SK-N-SH (cell line): ENCODE measurements around the gene KISS1R. TPM values are rescaled to one million over a fixed set of nuclear protein-coding genes. Genes with fewer than 3 reads are reported as not detected.

Source experiments
- CTCF ChIA-PET: fragments of 300-600, 350-600 bp; formaldehyde crosslinking; extraction: SDS; loops from one replicate; lab custom pipeline; 2021; lab: Yijun Ruan, JAX
- POLR2A ChIA-PET: fragments of 350-600 bp; sonication (Branson Sonifier 250); formaldehyde crosslinking; extraction: SDS; loops from one replicate; lab custom pipeline; 2020; ENCODE audit warnings: antibody characterized with exemption, inconsistent platforms; lab: Yijun Ruan, JAX
- DNase-seq: peaks from one replicate; pipeline ENCODE4 v3.0.0; 2012
- H2AFZ ChIP-seq: fragments of 200-600 bp; sonication (generic); 2 replicates; pipeline ENCODE4 v1.8.1; 2016; ENCODE audit warnings: antibody characterized with exemption, mild to moderate bottlenecking, low read depth
- H3F3A ChIP-seq: fragments of 200-600 bp; sonication (generic); replicated peaks from 2 replicates; pipeline ENCODE3; 2016; ENCODE audit warnings: antibody characterized with exemption, mild to moderate bottlenecking; ENCODE audit not compliant: insufficient read depth
- H3K27ac ChIP-seq, 2 experiments: fragments of 200-500 bp in 1 of 2; fragments of 200-600 bp in 1 of 2; sonication (Bioruptor generic) in 1 of 2; sonication (generic), shearing (Covaris generic) in 1 of 2; 2 replicates each; pipeline versions ENCODE4 v1.5.1 to v1.6.1; 2014 to 2016; ENCODE audit warnings: low read depth in 2 of 2, inconsistent platforms in 1 of 2, low read length in 1 of 2, mild to moderate bottlenecking in 1 of 2, mixed read lengths in 1 of 2
- H3K27me3 ChIP-seq: fragments of 200-600 bp; sonication (generic), shearing (Covaris generic); 2 replicates; pipeline ENCODE4 v1.6.1; 2016; ENCODE audit warnings: mixed run types; ENCODE audit not compliant: insufficient read depth
- H3K36me3 ChIP-seq, 2 experiments: fragments of 200-500 bp in 1 of 2; fragments of 200-600 bp in 1 of 2; sonication (Bioruptor generic) in 1 of 2; sonication (generic) in 1 of 2; replicated peaks in 1 of 2; 2 replicates each; pipeline versions ENCODE3 to v1.5.1; 2014 to 2016; ENCODE audit warnings: low read length in 1 of 2, mild to moderate bottlenecking in 1 of 2; ENCODE audit not compliant: insufficient read depth in 2 of 2, control insufficient read depth in 1 of 2
- H3K4me1 ChIP-seq, 2 experiments: fragments of 200-500 bp in 1 of 2; fragments of 200-600 bp in 1 of 2; sonication (Bioruptor generic) in 1 of 2; sonication (generic), shearing (Covaris generic) in 1 of 2; 2 replicates each; pipeline versions ENCODE4 v1.5.1 to v1.6.1; 2014 to 2016; ENCODE audit warnings: low read depth in 1 of 2, low read length in 1 of 2, mixed run types in 1 of 2; ENCODE audit not compliant: insufficient read depth in 2 of 2, control insufficient read depth in 1 of 2
- H3K4me2 ChIP-seq: fragments of 200-600 bp; sonication (generic), shearing (Covaris generic); 2 replicates; pipeline ENCODE4 v1.6.1; 2017; ENCODE audit warnings: mixed run types
- H3K4me3 ChIP-seq, 2 experiments: fragments of 200-500 bp in 1 of 2; fragments of 200-600 bp in 1 of 2; sonication (Bioruptor generic) in 1 of 2; sonication (generic), shearing (Covaris generic) in 1 of 2; 2 replicates each; pipeline versions ENCODE4 v1.5.1 to v1.8.1; 2014 to 2016; ENCODE audit warnings: low read depth in 2 of 2, inconsistent platforms in 1 of 2, low read length in 1 of 2, mild to moderate bottlenecking in 1 of 2, mixed read lengths in 1 of 2, moderate library complexity in 1 of 2
- H3K79me2 ChIP-seq: fragments of 200-600 bp; sonication (generic); 2 replicates; pipeline ENCODE4 v1.8.1; 2017; ENCODE audit warnings: mild to moderate bottlenecking; ENCODE audit not compliant: insufficient read depth
- H3K9ac ChIP-seq: fragments of 200-600 bp; sonication (generic); 2 replicates; pipeline ENCODE4 v1.6.1; 2017; ENCODE audit warnings: mixed run types
- H3K9me2 ChIP-seq: fragments of 200-600 bp; sonication (generic); 2 replicates; pipeline ENCODE4 v1.6.1; 2017; ENCODE audit warnings: mixed run types
- H3K9me3 ChIP-seq: fragments of 200-600 bp; sonication (generic); 2 replicates; pipeline ENCODE4 v1.6.1; 2017; ENCODE audit warnings: mixed run types, mild to moderate bottlenecking, moderate library complexity
- H4K20me1 ChIP-seq: fragments of 200-600 bp; sonication (generic); 2 replicates; pipeline ENCODE4 v1.6.1; 2017; ENCODE audit warnings: mild to moderate bottlenecking, mixed run types; ENCODE audit not compliant: insufficient read depth
- CHD2 ChIP-seq: fragments of 150-350 bp; IDR thresholded peaks from 2 replicates; pipeline ENCODE4 v1.6.1; 2018; ENCODE audit warnings: low read length; ENCODE audit not compliant: partially characterized antibody
- CTCF ChIP-seq: fragments of 200-600 bp; sonication (generic); IDR thresholded peaks from 2 replicates; pipeline ENCODE4 v1.6.1; 2017; ENCODE audit warnings: antibody characterized with exemption, mild to moderate bottlenecking, moderate library complexity
- FOSL2 ChIP-seq: IDR thresholded peaks from 2 replicates; pipeline ENCODE4 v1.4.0; 2012; ENCODE audit warnings: low read depth, mild to moderate bottlenecking, moderate library complexity, borderline replicate concordance
- FOXJ3 ChIP-seq: sonication (generic); formaldehyde crosslinking; IDR thresholded peaks from 2 replicates; pipeline ENCODE4 v1.5.1; 2020; ENCODE audit warnings: mild to moderate bottlenecking, missing genetic modification reagents
- GATA2 ChIP-seq: sonication (generic); formaldehyde crosslinking; IDR thresholded peaks from 2 replicates; pipeline ENCODE4 v1.5.0; 2020; ENCODE audit warnings: mild to moderate bottlenecking, missing genetic modification reagents
- JUND ChIP-seq: IDR thresholded peaks from 2 replicates; pipeline ENCODE4 v1.4.0; 2012
- MAX ChIP-seq: IDR thresholded peaks from 2 replicates; pipeline ENCODE4 v1.4.0; 2012; ENCODE audit warnings: low read depth
- MXI1 ChIP-seq: IDR thresholded peaks from 2 replicates; pipeline ENCODE4 v1.6.1; 2012; ENCODE audit warnings: mild to moderate bottlenecking, low read depth, low read length, improper control_type of control experiment
- NFIC ChIP-seq: IDR thresholded peaks from 2 replicates; pipeline ENCODE4 v1.4.0; 2012; ENCODE audit warnings: borderline replicate concordance
- PBX3 ChIP-seq: IDR thresholded peaks from 2 replicates; pipeline ENCODE4; 2012
- POLR2AphosphoS5 ChIP-seq: IDR thresholded peaks from 2 replicates; pipeline ENCODE4 v1.6.1; 2012; ENCODE audit warnings: low read depth, low read length
- RAD21 ChIP-seq: IDR thresholded peaks from 2 replicates; pipeline ENCODE4 v1.6.1; 2012; ENCODE audit warnings: mild to moderate bottlenecking, low read length
- RCOR1 ChIP-seq: fragments of 150-350 bp; IDR thresholded peaks from 2 replicates; pipeline ENCODE4 v1.6.1; 2017; ENCODE audit warnings: antibody characterized with exemption, low read length
- RXRA ChIP-seq: IDR thresholded peaks from 2 replicates; pipeline ENCODE4 v1.4.0; 2012; ENCODE audit warnings: low read depth, mild to moderate bottlenecking, borderline replicate concordance
- SIN3A ChIP-seq: IDR thresholded peaks from 2 replicates; pipeline ENCODE4 v1.6.1; 2012; ENCODE audit warnings: low read depth, mild to moderate bottlenecking, low read length, moderate library complexity, borderline replicate concordance
- TCF12 ChIP-seq: IDR thresholded peaks from 2 replicates; pipeline ENCODE4 v1.4.0; 2012
- TEAD4 ChIP-seq: IDR thresholded peaks from 2 replicates; pipeline ENCODE4 v1.4.0; 2012; ENCODE audit warnings: mild to moderate bottlenecking, borderline replicate concordance; ENCODE audit not compliant: insufficient read depth
- USF2 ChIP-seq: fragments of 150-350 bp; IDR thresholded peaks from 2 replicates; pipeline ENCODE4 v1.6.1; 2017; ENCODE audit warnings: antibody characterized with exemption, low read length, low read depth, borderline replicate concordance
- YY1 ChIP-seq: IDR thresholded peaks from 2 replicates; pipeline ENCODE4 v1.4.0; 2012; ENCODE audit warnings: low read depth, mild to moderate bottlenecking
- ZBTB33 ChIP-seq: IDR thresholded peaks from 2 replicates; pipeline ENCODE4 v1.4.0; 2012; ENCODE audit warnings: low read depth, borderline replicate concordance
- WGBS: methylation state at CpG from one replicate; pipeline ENCODE4 v1.1.6; 2017; ENCODE audit warnings: low lambda C conversion rate; 5-methylcytosine and 5-hydroxymethylcytosine counted together
- polyA plus RNA-seq, 3 experiments: library from polyadenylated mRNA; depleted of rRNA; stranded (reverse); fragments of >200 nt; gene quantifications; 2 replicates each; pipeline ENCODE4 v1.2.3, GENCODE V29; 2012

KISS1R gene
- polyA plus RNA-seq, 1 of the 3 experiments (the other 2 are of a cell fraction) = not detected

- 97% methylated on average over 7 of the region's 8 CpGs for WGBS
- Histone ChIP-seq H3K36me3 (peaks cover 7 to 8% of the 10 kb centered on the region in 2 experiments), H3K27ac (no peak overlapping the region), H3K79me2 (no peaks in the 10 kb centered on the region), H4K20me1 (peaks cover 2% of the 10 kb centered on the region; the same call in 1 of the 2 replicates), H3K4me2 (no peak overlapping the region), H3K9me2 (no peaks in the 10 kb centered on the region), H3K4me3 (no peak overlapping the region), H3K9ac (no peak overlapping the region), H2AFZ (no peak overlapping the region), H3K27me3 (no peaks in the 10 kb centered on the region), H3F3A (no peaks in the 10 kb centered on the region), H3K4me1 (peaks cover 5 to 17% of the 10 kb centered on the region in 2 experiments; a peak in 2 of 4 replicates), H3K9me3 (no peaks in the 10 kb centered on the region)
- TF ChIP-seq SIN3A = no peak
- no peak for TF ChIP-seq RCOR1
- no peak for TF ChIP-seq CHD2
- no peak for TF ChIP-seq PBX3
- TF ChIP-seq FOSL2 = no peak
- TF ChIP-seq FOXJ3 = no peak
- no peak for TF ChIP-seq NFIC
- TF ChIP-seq CTCF = no peak
- TF ChIP-seq TCF12 = no peak
- TF ChIP-seq MAX = no peak
- TF ChIP-seq YY1 = no peak
- TF ChIP-seq POLR2AphosphoS5 = no peak
- TF ChIP-seq ZBTB33 = no peak
- TF ChIP-seq USF2 = no peak
- TF ChIP-seq TEAD4 = no peak
- no peak for TF ChIP-seq GATA2
- TF ChIP-seq JUND = no peak
- TF ChIP-seq RXRA = no peak
- no peak for TF ChIP-seq RAD21
- TF ChIP-seq MXI1 = no peak
- DNase-seq = no peak
- POLR2A ChIA-PET = no interaction called here
- CTCF ChIA-PET = no interaction called here
Measured at GRCh38 chr19:960601-960938, 43.4 kb downstream of the KISS1R start.
